AG09309 (cell line): Measurements from ENCODE around the gene IL37.
"Not testable (repeated sequence)": the region's sequence is repeated elsewhere in the genome, so short reads cannot be mapped to it uniquely, and the experiment has no call there.

ENCODE experiments used
- DNase-seq: peaks from one replicate; pipeline ENCODE4 v3.0.0-alpha.2; 2010; ENCODE audit warnings: low read depth
- H3K4me3 ChIP-seq: 2 replicates; pipeline ENCODE4 v1.5.1; 2011; ENCODE audit warnings: mild to moderate bottlenecking, low read depth, low read length, moderate library complexity; ENCODE audit not compliant: control insufficient read depth
- TF ChIP-seq, protein P1 (sequence below): IDR thresholded peaks from 2 replicates; pipeline ENCODE4 v1.5.1; 2011; ENCODE audit warnings: mild to moderate bottlenecking, low read depth, low read length, inconsistent platforms; ENCODE audit not compliant: insufficient read depth, control insufficient read depth; ENCODE audit errors: missing control alignments

The IL37 gene

DNA sequence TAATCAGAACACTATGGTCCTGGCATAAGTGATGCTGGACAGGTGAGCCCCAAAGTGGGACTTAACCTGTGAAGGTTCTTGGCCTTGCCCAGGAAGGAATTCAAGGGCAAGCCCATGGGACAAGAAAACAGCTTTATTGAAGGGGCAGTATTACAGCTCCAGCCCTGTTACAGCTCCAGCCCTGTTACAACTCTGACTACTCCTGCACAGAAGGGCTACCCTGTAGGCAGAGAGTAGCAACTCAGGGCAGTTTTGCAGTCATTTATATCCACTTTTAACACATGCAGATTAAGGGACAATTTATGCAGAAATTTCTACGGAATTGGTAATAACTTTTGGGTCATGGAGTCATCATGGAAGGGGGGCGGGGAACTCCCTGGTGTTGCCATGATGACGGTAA lies 15.7 kb downstream of the IL37 start:
- DNase-seq = no peak
- TF ChIP-seq, protein P1, sequence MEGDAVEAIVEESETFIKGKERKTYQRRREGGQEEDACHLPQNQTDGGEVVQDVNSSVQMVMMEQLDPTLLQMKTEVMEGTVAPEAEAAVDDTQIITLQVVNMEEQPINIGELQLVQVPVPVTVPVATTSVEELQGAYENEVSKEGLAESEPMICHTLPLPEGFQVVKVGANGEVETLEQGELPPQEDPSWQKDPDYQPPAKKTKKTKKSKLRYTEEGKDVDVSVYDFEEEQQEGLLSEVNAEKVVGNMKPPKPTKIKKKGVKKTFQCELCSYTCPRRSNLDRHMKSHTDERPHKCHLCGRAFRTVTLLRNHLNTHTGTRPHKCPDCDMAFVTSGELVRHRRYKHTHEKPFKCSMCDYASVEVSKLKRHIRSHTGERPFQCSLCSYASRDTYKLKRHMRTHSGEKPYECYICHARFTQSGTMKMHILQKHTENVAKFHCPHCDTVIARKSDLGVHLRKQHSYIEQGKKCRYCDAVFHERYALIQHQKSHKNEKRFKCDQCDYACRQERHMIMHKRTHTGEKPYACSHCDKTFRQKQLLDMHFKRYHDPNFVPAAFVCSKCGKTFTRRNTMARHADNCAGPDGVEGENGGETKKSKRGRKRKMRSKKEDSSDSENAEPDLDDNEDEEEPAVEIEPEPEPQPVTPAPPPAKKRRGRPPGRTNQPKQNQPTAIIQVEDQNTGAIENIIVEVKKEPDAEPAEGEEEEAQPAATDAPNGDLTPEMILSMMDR = no peak
- no peak overlapping the region for H3K4me3 ChIP-seq

DNA sequence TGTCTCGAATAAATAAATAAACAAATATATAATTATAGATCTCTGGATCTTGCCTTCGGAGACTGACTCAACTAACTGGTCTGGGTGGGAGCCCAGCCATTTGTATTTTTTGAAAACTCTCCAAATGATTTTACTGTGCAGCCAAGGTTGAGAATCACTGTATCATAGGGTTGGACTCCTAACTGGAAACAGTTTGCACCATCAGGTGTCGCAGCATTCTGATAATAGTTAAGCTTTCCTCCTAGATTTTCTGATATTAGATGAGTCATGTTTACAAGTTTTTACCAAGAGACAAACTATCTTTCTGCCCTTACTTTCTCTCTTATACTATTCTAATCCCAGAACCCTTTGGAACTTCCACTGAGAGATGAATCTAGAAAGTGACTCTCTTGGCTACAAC lies 16.8 kb downstream of the IL37 start:
- H3K4me3 ChIP-seq = no peak overlapping the region
- TF ChIP-seq, protein P1 = no peak
- no peak for DNase-seq

DNA sequence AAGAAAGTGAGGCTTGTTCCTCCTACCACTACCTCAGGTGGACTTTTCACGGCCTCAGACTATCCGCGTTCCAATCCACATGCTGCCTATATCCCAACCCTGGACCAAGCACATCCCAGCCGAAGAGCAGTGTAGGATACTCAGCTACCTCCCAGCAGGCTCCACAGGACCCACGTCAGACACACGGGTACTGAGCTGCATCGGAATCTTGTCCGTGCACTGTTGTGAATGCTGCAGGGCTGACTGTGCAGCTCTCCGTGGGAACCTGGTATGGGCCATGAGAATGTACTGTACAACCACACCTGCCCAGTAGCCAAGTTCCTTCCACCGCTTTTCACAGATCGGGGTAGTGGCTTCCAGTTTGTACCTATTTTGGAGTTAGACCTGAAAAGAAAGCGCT lies 22.3 kb downstream of the IL37 start:
- no peak for DNase-seq
- TF ChIP-seq, protein P1 = no peak
- H3K4me3 ChIP-seq = no peak overlapping the region

DNA sequence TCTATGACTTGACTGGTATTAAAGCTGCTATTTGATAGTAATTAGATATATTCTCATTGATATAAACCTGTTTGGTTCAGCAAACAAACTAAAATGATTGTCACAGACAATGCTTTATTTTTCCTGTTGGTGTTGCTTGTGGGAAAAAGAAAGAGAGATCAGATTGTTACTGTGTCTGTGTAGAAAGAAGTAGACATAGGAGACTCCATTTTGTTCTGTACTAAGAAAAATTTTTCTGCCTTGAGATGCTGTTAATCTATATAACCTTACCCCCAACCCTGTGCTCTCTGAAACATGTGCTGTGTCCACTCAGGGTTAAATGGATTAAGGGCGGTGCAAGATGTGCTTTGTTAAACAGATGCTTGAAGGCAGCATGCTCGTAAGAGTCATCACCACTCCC lies 23.2 kb downstream of the IL37 start:
- not testable (repeated sequence) for DNase-seq, H3K4me3 ChIP-seq

DNA sequence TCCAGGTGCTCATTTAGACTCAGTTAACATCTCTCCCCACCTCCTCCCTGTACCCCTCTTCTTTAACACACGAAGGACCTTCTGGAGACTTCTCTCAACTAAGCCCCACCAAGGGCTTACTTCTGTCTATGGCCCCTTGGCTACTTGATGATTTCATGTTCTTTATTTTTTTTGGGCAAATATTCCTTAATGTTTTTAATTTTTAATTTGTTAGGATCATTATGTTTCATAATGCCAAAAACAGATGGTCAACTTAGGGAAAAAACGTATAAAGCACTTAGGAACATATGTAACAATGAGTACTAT lies 25.9 kb downstream of the IL37 start:
- no peak overlapping the region for H3K4me3 ChIP-seq
- DNase-seq = no peak
- TF ChIP-seq, protein P1 = no peak

DNA sequence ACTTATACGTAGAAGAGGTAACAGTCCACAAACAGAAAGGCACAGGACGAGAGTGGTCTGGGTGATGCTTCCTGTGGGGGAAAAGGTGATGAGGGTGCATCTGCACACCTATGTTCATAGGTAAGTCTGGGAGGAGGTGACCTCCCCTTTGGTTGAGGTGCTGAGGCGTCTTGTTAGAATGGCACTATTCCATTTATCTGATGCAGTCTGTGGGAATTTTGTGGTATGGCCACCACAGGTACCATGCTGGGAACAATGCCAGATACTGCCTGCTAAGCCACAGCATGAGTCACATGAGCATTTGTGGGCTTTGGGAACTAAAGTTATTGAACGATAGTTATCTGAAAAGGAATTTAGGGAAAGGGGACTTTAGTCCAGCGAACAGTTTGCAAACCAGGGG lies 27.9 kb downstream of the IL37 start:
- no peak overlapping the region for H3K4me3 ChIP-seq
- TF ChIP-seq, protein P1 = no peak
- no peak for DNase-seq

DNA sequence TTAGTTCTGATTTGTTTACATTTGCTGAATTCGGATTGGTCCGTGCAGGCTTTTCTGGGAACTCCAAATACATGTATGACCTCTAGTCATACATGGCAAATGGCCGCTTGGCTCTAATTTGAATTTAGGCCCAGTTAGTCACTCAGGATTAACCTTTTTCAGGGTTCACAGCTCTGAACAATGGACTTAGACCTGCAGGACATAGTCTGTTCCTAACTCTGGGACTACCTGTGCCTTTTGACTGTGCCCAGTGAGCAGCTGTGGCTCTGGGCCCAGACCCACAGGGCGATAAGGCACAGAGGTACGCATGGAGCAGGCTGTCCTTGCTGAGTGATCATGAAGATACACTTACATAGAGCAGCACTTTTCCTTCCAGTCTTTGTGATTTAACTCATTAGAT lies 28.5 kb downstream of the IL37 start:
- DNase-seq = no peak
- TF ChIP-seq, protein P1 = no peak
- no peak overlapping the region for H3K4me3 ChIP-seq
